A549 (cell line): ENCODE measurements around the gene RSPH9. TPM values are rescaled to one million over a fixed set of nuclear protein-coding genes. Genes with fewer than 3 reads are reported as not detected.

ENCODE experiments used
- ATAC-seq, 2 experiments: fragments of 200-7000 bp in 1 of 2; fragments of >200 bp in 1 of 2; cut with Nextera tagmentation in 1 of 2; cut with Tn5 transposase in 1 of 2; 3 replicates each; pipeline versions ENCODE4 v1.8.0 to v1.9.1; 2018 to 2020; ENCODE audit warnings: mild to moderate bottlenecking in 1 of 2, moderate library complexity in 1 of 2
- CTCF ChIA-PET: fragments of 300-600 bp; sonication (Branson Sonifier 250); formaldehyde crosslinking; extraction: SDS; loops from one replicate; lab custom pipeline; 2021; ENCODE audit warnings: antibody characterized with exemption, inconsistent platforms; lab: Yijun Ruan, JAX
- POLR2A ChIA-PET: fragments of 350-600 bp; formaldehyde crosslinking; extraction: SDS; loops from one replicate; lab custom pipeline; 2021; ENCODE audit warnings: antibody characterized with exemption, inconsistent platforms; lab: Yijun Ruan, JAX
- DNase-seq, 2 experiments: peaks; one replicate each; pipeline versions ENCODE4 v3.0.0 to v3.0.0-alpha.2; 2011 to 2016; ENCODE audit warnings: low read depth in 1 of 2, low spot score in 1 of 2
- FAIRE-seq: peaks from 2 replicates; lab custom pipeline; 2011; peaks lifted over from hg19 to GRCh38; lab: Jason Lieb, UNC
- H3K27ac ChIP-seq, 2 experiments: fragments of >200 bp; sonication (Bioruptor Twin); formaldehyde crosslinking; 3 replicates each; pipeline ENCODE4 v1.5.1; 2016 to 2017
- H3K4me1 ChIP-seq: fragments of >200 bp; sonication (Bioruptor Twin); formaldehyde crosslinking; 3 replicates; pipeline ENCODE4 v1.6.1; 2016
- H3K4me2 ChIP-seq: fragments of >200 bp; sonication (Bioruptor Twin); formaldehyde crosslinking; 3 replicates; pipeline ENCODE4 v1.6.1; 2016
- H3K4me3 ChIP-seq: fragments of >200 bp; sonication (Bioruptor Twin); formaldehyde crosslinking; 3 replicates; pipeline ENCODE4 v1.5.1; 2016
- H3K9me3 ChIP-seq: fragments of >200 bp; sonication (Bioruptor Twin); formaldehyde crosslinking; 3 replicates; pipeline ENCODE4 v1.6.1; 2016
- ATOH8 ChIP-seq: fragments of 250-450 bp; sonication (Bioruptor Pico); IDR thresholded peaks from 2 replicates; pipeline ENCODE4 v1.5.0; 2020; ENCODE audit warnings: low read depth, mild to moderate bottlenecking, moderate library complexity
- BCL3 ChIP-seq: fragments of >200 bp; sonication (Bioruptor Twin); formaldehyde crosslinking; IDR thresholded peaks from 3 replicates; pipeline ENCODE4 v1.6.1; 2016
- BHLHE40 ChIP-seq: IDR thresholded peaks from 2 replicates; pipeline ENCODE4 v1.6.1; 2012; ENCODE audit warnings: low read depth, low read length, inconsistent platforms
- CBX2 ChIP-seq: fragments of 200-600 bp; sonication (generic); IDR thresholded peaks from 2 replicates; pipeline ENCODE4 v1.6.1; 2016; ENCODE audit warnings: low read depth, mild to moderate bottlenecking, borderline replicate concordance
- CHD2 ChIP-seq: fragments of 150-350 bp; IDR thresholded peaks from 2 replicates; pipeline ENCODE4 v1.6.1; 2014; ENCODE audit warnings: low read length; ENCODE audit not compliant: partially characterized antibody
- CTCF ChIP-seq: fragments of >200 bp; sonication (Bioruptor Twin); formaldehyde crosslinking; IDR thresholded peaks from 3 replicates; pipeline ENCODE4 v1.5.1; 2016
- E2F6 ChIP-seq: IDR thresholded peaks from 2 replicates; pipeline ENCODE4 v1.6.1; 2012; ENCODE audit warnings: low read depth, borderline replicate concordance
- EP300 ChIP-seq, 2 experiments: fragments of >200 bp; sonication (Bioruptor Twin); formaldehyde crosslinking; IDR thresholded peaks; 2 replicates in 1 of 2; 3 replicates in 1 of 2; pipeline ENCODE4 v1.6.1; 2016 to 2017
- FOSB ChIP-seq: fragments of 250-450 bp; sonication (Bioruptor Pico); IDR thresholded peaks from 2 replicates; pipeline ENCODE4 v1.5.0; 2020; ENCODE audit warnings: mild to moderate bottlenecking, moderate library complexity
- FOSL2 ChIP-seq, 2 experiments: fragments of 450-650 bp in 1 of 2; fragments of >200 bp in 1 of 2; sonication (Bioruptor Twin) in 1 of 2; formaldehyde crosslinking; IDR thresholded peaks; 2 replicates each; pipeline versions ENCODE4 v1.5.0 to v1.6.1; 2016 to 2020; ENCODE audit warnings: mild to moderate bottlenecking in 1 of 2, moderate library complexity in 1 of 2
- FOXS1 ChIP-seq: fragments of 250-450 bp; sonication (Bioruptor Pico); IDR thresholded peaks from 2 replicates; pipeline ENCODE4 v1.5.0; 2020; ENCODE audit warnings: mild to moderate bottlenecking, moderate library complexity
- GATA3 ChIP-seq: IDR thresholded peaks from 2 replicates; pipeline ENCODE4 v1.6.1; 2012; ENCODE audit warnings: borderline replicate concordance
- HOXB5 ChIP-seq: fragments of 250-450 bp; sonication (Bioruptor Pico); IDR thresholded peaks from 2 replicates; pipeline ENCODE4 v1.5.0; 2020; ENCODE audit warnings: mild to moderate bottlenecking, moderate library complexity
- JUN ChIP-seq, 2 experiments: fragments of >200 bp; sonication (Bioruptor Twin); formaldehyde crosslinking; IDR thresholded peaks; 2 replicates in 1 of 2; 3 replicates in 1 of 2; pipeline ENCODE4 v1.6.1; 2016 to 2017
- KDM1A ChIP-seq: fragments of 200-600 bp; sonication (generic); IDR thresholded peaks from 2 replicates; pipeline ENCODE4 v1.6.1; 2016; ENCODE audit warnings: low read depth, mild to moderate bottlenecking
- NR3C1 ChIP-seq: fragments of >200 bp; sonication (Bioruptor Twin); formaldehyde crosslinking; IDR thresholded peaks from 3 replicates; pipeline ENCODE4 v1.6.1; 2017
- PBX3 ChIP-seq: IDR thresholded peaks from 2 replicates; pipeline ENCODE4 v1.6.1; 2012
- POLR2A ChIP-seq: IDR thresholded peaks from 2 replicates; pipeline ENCODE4 v1.6.1; 2012; ENCODE audit warnings: mild to moderate bottlenecking, low read length
- POLR2AphosphoS2 ChIP-seq: conservative IDR thresholded peaks from 2 replicates; pipeline ENCODE4 v1.6.1; 2012; ENCODE audit warnings: low read length, improper control_type of control experiment, inconsistent platforms
- RAD21 ChIP-seq, 2 experiments: fragments of >200 bp in 1 of 2; sonication (Bioruptor Twin) in 1 of 2; formaldehyde crosslinking in 1 of 2; IDR thresholded peaks in 1 of 2; conservative IDR thresholded peaks in 1 of 2; 2 replicates in 1 of 2; 3 replicates in 1 of 2; pipeline ENCODE4 v1.6.1; 2012 to 2018; ENCODE audit warnings: inconsistent platforms in 1 of 2
- RFX5 ChIP-seq: fragments of 450-650 bp; IDR thresholded peaks from 2 replicates; pipeline ENCODE4 v1.7.1; 2014; ENCODE audit warnings: antibody characterized with exemption, mild to moderate bottlenecking, moderate library complexity
- SMC3 ChIP-seq: fragments of >200 bp; sonication (Bioruptor Twin); formaldehyde crosslinking; IDR thresholded peaks from 3 replicates; pipeline ENCODE4 v1.6.1; 2018; ENCODE audit warnings: inconsistent platforms
- TFCP2L1 ChIP-seq: fragments of 250-450 bp; sonication (Bioruptor Pico); IDR thresholded peaks from 2 replicates; pipeline ENCODE4 v1.5.0; 2021; ENCODE audit warnings: mild to moderate bottlenecking
- ZC3H11A ChIP-seq: fragments of 450-650 bp; IDR thresholded peaks from 2 replicates; pipeline ENCODE4 v1.6.1; 2014; ENCODE audit warnings: antibody characterized with exemption, mild to moderate bottlenecking
- ZSCAN20 ChIP-seq: fragments of 250-450 bp; sonication (Bioruptor Pico); IDR thresholded peaks from 2 replicates; pipeline ENCODE4 v1.8.0; 2022; ENCODE audit warnings: mild to moderate bottlenecking, moderate library complexity
- WGBS: methylation state at CpG from one replicate; pipeline ENCODE4 v1.1.6; 2017; ENCODE audit errors: missing lambda C conversion rate; 5-methylcytosine and 5-hydroxymethylcytosine counted together
- polyA plus RNA-seq, 4 experiments: library from polyadenylated mRNA; depleted of rRNA in 3 of 4; stranded (reverse); fragments of >200 nt; fragmentation: RNase III in 1 of 4; extraction: RNeasy Plus Mini Kit Qiagen cat#74134 plus additional on column Dnase treatment in 1 of 4; gene quantifications; 2 replicates in 3 of 4; 3 replicates in 1 of 4; pipeline ENCODE4 v1.2.3, GENCODE V29; 2011 to 2017

Gene RSPH9
- polyA plus RNA-seq, 2 of the 4 experiments (the other 2 are of a cell fraction) = 0.14 to 0.18 TPM

- TF ChIP-seq PBX3 = no peak
- no peak for TF ChIP-seq E2F6
- TF ChIP-seq POLR2AphosphoS2 = 0 out of 2 replicates have a peak, but pooled peaks have one; percentile 27
- no peak for TF ChIP-seq FOSB (CRISPR knock-in tag)
- TF ChIP-seq FOXS1 = no peak
- no peak for TF ChIP-seq RFX5
- TF ChIP-seq SMC3 = peak; percentile 85
Measured at GRCh38 chr6:43667245-43668150, 22.7 kb downstream of the RSPH9 start (continued).

- Histone ChIP-seq H3K4me3 (no peak overlapping the region), H3K4me2 (peak overlapping the region; percentile 5; the same call in 2 of the 3 replicates), H3K27ac (peak overlapping the region; percentile 19 to 66; a peak in 3 of 6 replicates), H3K4me1 (peaks cover 14% of the 10 kb centered on the region; the same call in 2 of the 3 replicates), H3K9me3 (no peaks in the 10 kb centered on the region)
- TF ChIP-seq RAD21 (conservative IDR thresholded peaks at IDR 0.05 in 1 of 2, IDR thresholded peaks at IDR 0.05 in 1 of 2) (peak; percentile 29 to 34; a peak in 2 of 5 replicates), EP300 (IDR thresholded peaks at IDR 0.05) (no peak), CTCF (peak; percentile 34; the same call in 2 of the 3 replicates), SMC3 (0 out of 3 replicates have a peak, but pooled peaks have one; percentile 28)
- peak; percentile 36 to 63 for DNase-seq
- 49% methylated on average over 10 of the region's 17 CpGs for WGBS
- POLR2A ChIA-PET = interaction anchor here (0.9 to 1.6 kb wide), 2 partner anchors 9 to 39 kb away, joined by 3 to 4 read pairs; partner anchors contain the start of gene GTPBP2
- no peak for FAIRE-seq
- ATAC-seq = peak; percentile 72 to 82
- CTCF ChIA-PET = interaction anchor here (0.8 to 11.5 kb wide), 30 partner anchors 7 to 417 kb away, joined by 3 to 72 read pairs (median 6); partner anchors contain the start of genes RSPH9 and VEGFA
Measured at GRCh38 chr6:43668151-43669028, 23.6 kb downstream of the RSPH9 start.

- POLR2A ChIA-PET = no interaction called here
- WGBS = 85% methylated on average over 8 of the region's 15 CpGs
- no peak for DNase-seq
- CTCF ChIA-PET = interaction anchor here (0.8 to 11.5 kb wide), 10 partner anchors 12 to 411 kb away, joined by 3 to 72 read pairs (median 8); partner anchors contain the start of genes MRPS18A, RSPH9 and VEGFA
- Histone ChIP-seq H3K4me2 (no peak overlapping the region), H3K4me3 (no peak overlapping the region), H3K9me3 (no peaks in the 10 kb centered on the region), H3K4me1 (peaks cover 14% of the 10 kb centered on the region; the same call in 2 of the 3 replicates), H3K27ac (peak overlapping the region in 1 of 2 experiments; percentile 66; a peak in 2 of 6 replicates)
- ATAC-seq = no peak
- FAIRE-seq = no peak
- TF ChIP-seq TFCP2L1 (CRISPR knock-in tag) (no peak), BCL3 (no peak), GATA3 (no peak), ATOH8 (CRISPR knock-in tag) (no peak), CHD2 (no peak), ZC3H11A (no peak), HOXB5 (no peak), JUN (IDR thresholded peaks at IDR 0.05) (no peak), BHLHE40 (no peak), ZSCAN20 (CRISPR knock-in tag) (no peak), FOSL2 (IDR thresholded peaks at IDR 0.05) (no peak), FOSL2 (CRISPR knock-in tag; IDR thresholded peaks at IDR 0.05) (no peak), NR3C1 (no peak), POLR2A (no peak), CBX2 (no peak), KDM1A (no peak)
Measured at GRCh38 chr6:43669050-43669921, 24.4 kb downstream of the RSPH9 start.
